Measurements from ENCODE around the gene LRRC38. TPM values are rescaled to one million over a fixed set of nuclear protein-coding genes. Genes with fewer than 3 reads are reported as not detected.

The LRRC38 gene
- total and polyA plus RNA-seq, 7 donors: 2.9 to 26.8 (median 7.0) TPM

DNA sequence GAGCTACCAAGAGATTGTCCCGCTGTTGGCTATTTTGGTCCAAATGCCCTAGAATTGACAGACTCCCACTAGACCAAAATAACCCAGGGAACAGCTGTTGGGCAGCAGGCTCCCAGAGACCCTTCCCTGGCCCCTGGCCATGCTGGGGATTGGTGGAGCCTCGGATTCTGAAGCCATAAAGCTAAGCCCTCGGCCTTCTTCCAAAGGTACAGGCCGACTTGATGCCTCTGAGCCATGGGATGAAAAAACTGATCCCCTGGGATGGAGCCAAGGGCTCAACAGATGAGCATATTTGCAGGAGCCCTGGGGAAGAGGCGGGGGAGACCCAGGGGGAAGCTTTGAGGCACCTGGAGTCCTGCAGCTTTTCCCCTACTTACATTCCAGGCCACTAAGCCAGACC lies 1.0 kb upstream of the LRRC38 start:
- intact Hi-C loops (cut with DNase I): no loop called here
- Histone ChIP-seq H3K36me3 (ENCODE audit: insufficient read depth in 1 of 2, low read depth in 1 of 2) (no peaks in the 10 kb centered on the region), H3K4me3 (no peak overlapping the region), H3K9me3 (no peaks in the 10 kb centered on the region), H3K27ac (peak overlapping the region; percentile 88), H3K4me1 (peaks cover 11% of the 10 kb centered on the region), H3K27me3 (ENCODE audit: insufficient read depth in 3 of 3, low read length in 2 of 3) (no peaks in the 10 kb centered on the region)
- TF ChIP-seq, protein P1, sequence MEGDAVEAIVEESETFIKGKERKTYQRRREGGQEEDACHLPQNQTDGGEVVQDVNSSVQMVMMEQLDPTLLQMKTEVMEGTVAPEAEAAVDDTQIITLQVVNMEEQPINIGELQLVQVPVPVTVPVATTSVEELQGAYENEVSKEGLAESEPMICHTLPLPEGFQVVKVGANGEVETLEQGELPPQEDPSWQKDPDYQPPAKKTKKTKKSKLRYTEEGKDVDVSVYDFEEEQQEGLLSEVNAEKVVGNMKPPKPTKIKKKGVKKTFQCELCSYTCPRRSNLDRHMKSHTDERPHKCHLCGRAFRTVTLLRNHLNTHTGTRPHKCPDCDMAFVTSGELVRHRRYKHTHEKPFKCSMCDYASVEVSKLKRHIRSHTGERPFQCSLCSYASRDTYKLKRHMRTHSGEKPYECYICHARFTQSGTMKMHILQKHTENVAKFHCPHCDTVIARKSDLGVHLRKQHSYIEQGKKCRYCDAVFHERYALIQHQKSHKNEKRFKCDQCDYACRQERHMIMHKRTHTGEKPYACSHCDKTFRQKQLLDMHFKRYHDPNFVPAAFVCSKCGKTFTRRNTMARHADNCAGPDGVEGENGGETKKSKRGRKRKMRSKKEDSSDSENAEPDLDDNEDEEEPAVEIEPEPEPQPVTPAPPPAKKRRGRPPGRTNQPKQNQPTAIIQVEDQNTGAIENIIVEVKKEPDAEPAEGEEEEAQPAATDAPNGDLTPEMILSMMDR (IDR thresholded peaks at IDR 0.05): no peak
- DNase-seq (no peak), ATAC-seq (no peak)
- WGBS, 3 donors: 24 to 43% (median 40%) methylated on average over 5 of the region's 5 CpGs

DNA sequence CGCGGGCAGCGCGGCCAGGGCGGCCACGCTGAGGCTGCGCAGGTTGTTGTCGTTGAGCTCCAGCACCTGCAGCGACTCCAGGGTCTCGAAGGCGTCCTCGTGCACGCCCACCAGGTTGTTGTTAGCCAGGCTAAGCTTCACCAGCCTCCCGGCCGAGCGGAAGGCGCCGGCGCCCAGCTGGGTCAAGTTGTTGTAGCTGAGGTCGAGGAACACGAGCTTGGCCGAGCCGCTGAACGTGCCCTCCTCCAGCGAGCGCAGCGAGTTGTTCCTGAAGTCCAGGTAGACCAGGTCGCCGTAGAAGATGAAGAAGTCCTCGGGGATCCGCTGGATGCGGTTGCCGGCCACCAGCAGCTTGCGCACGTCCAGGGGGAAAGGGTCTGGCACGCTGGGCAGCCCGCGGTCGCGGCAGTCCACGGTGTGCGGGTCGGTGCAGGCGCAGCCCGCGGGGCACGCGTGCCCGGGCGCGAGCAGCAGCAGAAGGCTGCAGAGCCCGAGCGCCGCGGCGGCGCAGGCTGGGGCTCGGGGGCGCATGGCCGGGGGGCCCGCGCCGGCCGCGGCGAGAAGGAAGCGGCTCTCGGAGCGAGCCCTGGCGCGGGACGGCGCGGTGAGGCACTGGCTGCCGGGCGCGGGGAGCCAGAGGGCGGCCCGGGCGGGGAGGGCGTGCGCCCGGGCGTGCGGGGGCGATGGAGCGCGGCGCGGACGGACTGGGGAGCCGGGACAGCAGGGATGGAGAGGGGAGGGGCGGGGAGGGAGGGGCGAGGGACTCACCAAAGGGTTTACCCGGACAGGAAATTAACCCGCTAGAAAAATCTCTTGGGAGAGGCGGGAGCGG lies 524 bp downstream of the LRRC38 start:
- DNase-seq: peak in 1 of 2 donors; percentile 61
- no peaks in the 10 kb centered on the region for H3K36me3 ChIP-seq (ENCODE audit: insufficient read depth in 1 of 2, low read depth in 1 of 2)
- peak overlapping the region; percentile 72 for H3K4me3 ChIP-seq
- WGBS, 3 donors: 0 to 1% (median 1%) methylated on average over 70 to 97 of the region's 98 CpGs
- intact Hi-C loops (cut with DNase I): no loop called here
- no peaks in the 10 kb centered on the region for H3K9me3 ChIP-seq
- no peaks in the 10 kb centered on the region for H3K27me3 ChIP-seq (ENCODE audit: insufficient read depth in 3 of 3, low read length in 2 of 3)
- peaks cover 11% of the 10 kb centered on the region for H3K4me1 ChIP-seq
- peak overlapping the region; percentile 88 for H3K27ac ChIP-seq
- ATAC-seq: peak; percentile 22 to 49 (median 26)
- TF ChIP-seq, protein P1 (IDR thresholded peaks at IDR 0.05): no peak

DNA sequence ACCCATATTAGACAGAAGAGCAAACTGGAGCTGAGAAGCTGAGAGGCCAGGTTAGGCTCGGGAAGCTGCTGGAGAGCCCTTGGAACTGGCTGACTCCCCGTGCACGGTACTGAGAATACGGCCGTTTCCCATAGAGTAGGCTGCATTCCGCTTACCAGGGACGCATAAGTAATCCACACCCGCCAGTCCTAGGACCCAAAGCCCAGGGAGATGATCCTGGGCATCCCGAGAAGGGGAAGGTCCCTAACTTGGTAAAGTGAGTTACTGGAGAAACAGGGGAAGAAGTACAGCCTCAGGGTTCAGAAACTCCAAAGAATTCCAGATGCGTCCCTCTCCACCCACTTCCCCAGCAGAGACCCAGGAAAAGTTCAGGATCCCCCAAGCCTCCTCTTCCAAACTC lies 1.3 kb downstream of the LRRC38 start:
- intact Hi-C loops (cut with DNase I): no loop called here
- Histone ChIP-seq H3K36me3 (ENCODE audit: insufficient read depth in 1 of 2, low read depth in 1 of 2) (no peaks in the 10 kb centered on the region), H3K27ac (peak overlapping the region; percentile 88), H3K4me3 (peak overlapping the region; percentile 72), H3K4me1 (peaks cover 15% of the 10 kb centered on the region), H3K27me3 (ENCODE audit: insufficient read depth in 3 of 3, low read length in 2 of 3) (no peaks in the 10 kb centered on the region), H3K9me3 (no peaks in the 10 kb centered on the region)
- TF ChIP-seq, protein P1 (IDR thresholded peaks at IDR 0.05): no peak
- ATAC-seq (peak in 2 of 4 donors; percentile 22 to 26), DNase-seq (no peak)
- 5 to 6% (median 5%) methylated on average over 10 of the region's 10 CpGs for WGBS, 3 donors

DNA sequence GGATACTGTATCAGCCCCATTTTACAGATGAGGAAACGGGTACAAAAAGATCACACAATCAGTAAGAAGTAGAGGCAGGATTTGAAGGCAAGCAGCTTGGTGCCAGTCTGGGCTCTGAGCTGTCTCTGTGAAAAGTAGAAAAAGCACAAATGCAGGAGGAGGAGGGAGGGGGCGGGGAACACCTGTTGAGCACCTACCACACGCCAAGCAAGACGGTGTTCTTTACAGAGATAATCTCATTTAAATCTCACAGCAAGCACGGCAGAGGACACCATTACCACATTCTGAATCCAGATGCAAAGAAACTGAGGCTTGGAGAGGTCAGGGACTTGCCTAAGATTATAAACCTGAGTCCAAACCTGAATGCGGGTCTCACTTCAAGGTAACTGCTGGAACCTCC lies 3.3 kb downstream of the LRRC38 start:
- Histone ChIP-seq H3K27me3 (ENCODE audit: insufficient read depth in 3 of 3, low read length in 2 of 3) (no peaks in the 10 kb centered on the region), H3K4me1 (peaks cover 14% of the 10 kb centered on the region), H3K9me3 (no peaks in the 10 kb centered on the region), H3K27ac (peak overlapping the region; percentile 88), H3K4me3 (peak overlapping the region; percentile 72), H3K36me3 (ENCODE audit: insufficient read depth in 1 of 2, low read depth in 1 of 2) (no peaks in the 10 kb centered on the region)
- intact Hi-C loops (cut with DNase I): no loop called here
- TF ChIP-seq, protein P1 (IDR thresholded peaks at IDR 0.05): no peak
- WGBS, 3 donors: 42 to 51% (median 48%) methylated on average over 6 of the region's 6 CpGs
- ATAC-seq: no peak
- no peak for DNase-seq

Data from psoas muscle (tissue), 8 donors.